Stimulated activated CD8-positive, alpha-beta memory T cell treated with anti-CD3 and anti-CD28 coated beads, Interleukin-12 subunit alpha, Interleukin-12 subunit beta, amount 100 ng/mL, for 1 hour (primary cell): ENCODE data around the gene NUP37.
"Not testable (repeated sequence)": the region's sequence is repeated elsewhere in the genome, so short reads cannot be mapped to it uniquely, and the experiment has no call there.

Experiments used
- DNase-seq: peaks from one replicate; pipeline ENCODE4 v3.0.0-alpha.2; 2020; ENCODE audit warnings: low read depth

Gene NUP37, protein sequence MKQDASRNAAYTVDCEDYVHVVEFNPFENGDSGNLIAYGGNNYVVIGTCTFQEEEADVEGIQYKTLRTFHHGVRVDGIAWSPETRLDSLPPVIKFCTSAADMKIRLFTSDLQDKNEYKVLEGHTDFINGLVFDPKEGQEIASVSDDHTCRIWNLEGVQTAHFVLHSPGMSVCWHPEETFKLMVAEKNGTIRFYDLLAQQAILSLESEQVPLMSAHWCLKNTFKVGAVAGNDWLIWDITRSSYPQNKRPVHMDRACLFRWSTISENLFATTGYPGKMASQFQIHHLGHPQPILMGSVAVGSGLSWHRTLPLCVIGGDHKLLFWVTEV

DNA sequence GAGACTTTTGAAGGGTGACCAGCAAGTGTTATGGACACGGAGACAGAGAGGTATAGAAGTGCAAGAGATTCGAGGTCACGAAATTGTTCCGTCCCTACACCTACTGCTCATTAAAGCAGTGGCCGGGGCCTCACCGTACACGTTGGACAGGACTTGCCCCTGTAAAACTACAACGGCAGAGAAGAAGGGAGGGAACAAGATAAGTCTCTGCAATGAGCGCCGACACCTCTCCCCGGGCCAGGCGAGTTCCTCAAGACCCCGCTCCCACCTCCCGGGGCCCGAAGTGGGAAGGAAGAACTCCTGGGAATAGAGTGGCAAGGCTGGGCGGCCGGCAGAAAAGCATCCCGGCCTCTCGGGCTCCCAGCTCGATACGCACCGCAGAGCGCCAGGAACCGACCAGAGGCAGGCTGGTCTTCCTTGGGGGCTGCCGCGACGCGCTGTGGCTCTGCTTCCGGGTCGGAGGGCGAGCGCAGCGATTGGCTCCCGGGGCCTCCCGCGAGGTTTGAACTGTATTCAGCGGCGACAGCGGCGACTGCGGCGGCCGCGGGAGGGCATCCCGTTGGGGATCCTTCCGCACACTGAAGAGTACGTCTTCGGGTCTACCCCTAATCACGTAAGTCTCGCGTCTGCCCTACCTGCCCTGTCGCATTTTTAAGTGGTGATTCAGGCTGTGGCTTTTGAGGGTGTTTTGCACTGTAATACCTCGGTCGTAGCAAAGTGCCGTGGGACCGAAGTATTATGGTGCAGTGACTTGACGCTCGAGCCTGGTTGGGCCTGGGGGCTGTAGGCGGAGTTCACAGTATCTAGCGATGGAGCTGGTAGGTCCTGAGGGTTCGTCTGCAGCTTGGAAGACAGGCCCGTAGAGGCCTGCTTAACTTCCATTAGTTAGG lies at the start of gene NUP37, which contains the start of gene PARPBP:
NUP37 (minus strand) TSS at position 441 of the 890 bp plus-strand sequence. CDS start 1,596 bp downstream, outside the sequence.
PARPBP (plus strand) TSS at position 510 of the 890 bp plus-strand sequence. CDS start 3,706 bp downstream, outside the sequence.
- peak; percentile 83 for DNase-seq

DNA sequence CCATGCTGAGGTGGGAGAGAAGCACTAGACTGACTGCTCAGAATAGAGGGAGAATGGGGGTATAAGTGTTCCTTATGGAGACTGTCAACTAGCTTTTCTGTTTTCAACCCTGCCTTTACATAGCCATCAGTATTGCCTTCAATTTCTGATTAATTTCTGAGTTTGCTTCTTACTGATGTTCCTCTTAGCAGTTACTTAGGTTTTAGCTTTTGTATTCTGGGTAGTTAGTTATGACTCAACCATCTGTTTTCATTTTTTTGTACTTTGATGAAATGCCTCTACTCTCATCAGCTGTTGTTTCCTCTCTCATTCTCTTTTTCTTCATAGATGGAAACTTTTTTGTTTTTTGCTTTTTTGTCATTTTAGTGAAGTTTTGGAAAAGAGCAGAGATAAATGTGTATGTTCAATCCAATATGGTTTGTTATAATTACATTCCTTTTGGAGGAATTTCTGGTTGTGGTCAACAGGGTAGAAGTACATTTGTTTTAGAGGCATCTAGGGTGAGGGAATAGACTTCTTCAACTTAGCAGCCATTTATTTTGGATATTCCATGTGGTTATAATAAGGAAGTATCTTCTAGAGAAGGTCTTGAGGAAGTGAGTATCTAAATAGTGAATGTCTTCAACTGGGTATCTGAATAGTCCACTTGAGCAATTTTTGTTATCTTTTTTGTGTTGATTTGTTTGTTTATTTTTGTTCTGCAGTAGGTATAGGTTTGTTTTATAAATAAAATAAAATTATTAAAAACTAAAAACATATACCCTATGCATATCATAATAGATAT lies 48.1 kb upstream of the NUP37 start:
- no peak for DNase-seq

DNA sequence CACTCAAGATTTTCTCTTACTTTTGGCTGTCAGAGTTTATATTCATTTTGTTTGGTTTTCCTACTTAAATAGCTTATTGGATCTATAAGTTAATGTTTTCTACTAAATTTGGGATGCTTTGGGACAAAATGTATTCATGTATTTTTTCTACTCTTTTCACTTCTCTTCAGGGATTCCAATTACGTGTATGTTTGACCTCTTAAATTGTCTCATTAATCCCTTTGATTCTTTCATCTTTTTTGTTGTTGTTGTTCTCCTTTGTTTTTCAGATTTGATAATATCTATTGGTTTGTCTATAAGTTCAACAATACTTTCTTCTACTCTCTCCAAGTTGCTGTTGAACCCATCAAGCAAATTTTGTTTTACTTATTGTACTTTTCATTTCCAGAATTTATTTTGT lies 43.5 kb upstream of the NUP37 start:
- no peak for DNase-seq

DNA sequence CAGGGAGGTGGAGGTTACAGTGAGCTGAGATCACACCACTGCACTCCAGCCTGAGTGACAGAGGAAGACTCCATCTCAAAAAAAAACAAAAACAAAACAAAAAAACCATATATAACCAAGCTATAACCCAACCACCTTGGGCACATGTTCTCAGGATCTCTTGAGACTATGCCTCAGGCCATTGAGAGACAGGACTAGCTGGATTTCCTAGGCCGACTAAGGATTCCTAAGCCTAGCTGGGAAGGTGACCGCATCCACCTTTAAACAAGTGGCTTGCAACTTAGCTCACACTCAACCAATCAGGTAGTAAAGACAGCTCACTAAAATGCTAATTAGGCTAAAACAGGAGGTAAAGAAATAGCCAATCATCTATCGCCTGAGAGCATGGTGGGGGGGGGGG lies 35.3 kb upstream of the NUP37 start:
- DNase-seq: not testable (repeated sequence)

DNA sequence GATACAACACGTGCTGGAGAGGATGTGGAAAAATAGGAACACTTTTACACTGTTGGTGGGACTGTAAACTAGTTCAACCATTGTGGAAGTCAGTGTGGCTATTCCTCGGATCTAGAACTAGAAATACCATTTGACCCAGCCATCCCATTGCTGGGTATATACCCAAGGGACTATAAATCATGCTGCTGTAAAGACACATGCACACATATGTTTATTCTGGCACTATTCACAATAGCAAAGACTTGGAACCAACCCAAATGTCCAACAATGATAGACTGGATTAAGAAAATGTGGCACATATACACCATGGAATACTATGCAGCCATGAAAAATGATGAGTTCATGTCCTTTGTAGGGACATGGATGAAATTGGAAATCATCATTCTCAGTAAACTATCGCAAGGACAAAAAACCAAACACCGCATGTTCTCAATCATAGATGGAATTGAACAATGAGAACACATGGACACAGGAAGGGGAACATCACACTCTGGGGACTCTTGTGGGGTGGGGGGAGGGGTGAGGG lies 27.2 kb upstream of the NUP37 start:
- not testable (repeated sequence) for DNase-seq

DNA sequence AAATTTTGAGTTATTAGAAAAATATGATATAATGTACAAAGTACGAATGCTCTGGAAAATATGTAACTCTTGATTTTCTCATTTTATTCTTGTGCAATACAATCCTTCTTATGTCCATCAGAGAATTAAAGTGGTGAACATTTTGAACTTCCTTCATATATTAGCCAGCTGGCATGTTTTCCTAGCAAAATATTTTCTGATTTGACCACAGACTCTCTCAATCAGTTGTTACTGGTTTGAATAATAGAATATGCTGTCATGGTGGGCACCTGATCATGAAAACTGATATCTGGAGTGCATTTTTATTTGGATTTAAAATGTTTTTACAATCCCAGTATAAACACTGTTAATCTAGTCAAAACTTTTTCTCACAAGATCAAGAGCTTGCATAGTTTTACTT lies 24.3 kb upstream of the NUP37 start:
- no peak for DNase-seq

DNA sequence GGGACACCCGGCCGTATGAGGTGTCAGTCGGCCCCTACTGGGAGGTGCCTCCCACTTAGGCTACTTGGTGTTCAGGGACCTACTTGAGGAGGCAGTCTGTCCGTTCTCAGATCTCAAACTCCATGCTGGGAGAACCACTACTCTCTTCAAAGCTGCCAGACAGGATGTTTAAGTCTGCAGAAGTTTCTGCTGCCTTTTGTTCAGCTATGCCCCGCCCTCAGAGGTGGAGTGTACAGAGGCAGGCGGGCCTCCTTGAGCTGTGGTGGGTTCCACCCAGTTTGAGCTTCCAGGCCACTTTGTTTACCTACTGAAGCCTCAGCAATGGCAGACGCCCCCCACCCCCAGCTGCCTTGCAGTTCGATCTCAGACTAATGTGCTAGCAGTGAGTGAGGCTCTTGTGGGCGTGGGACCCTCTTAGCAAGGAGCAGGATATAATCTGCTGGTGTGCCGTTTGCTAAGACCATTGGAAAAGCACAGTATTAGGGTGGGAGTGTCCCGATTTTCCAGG lies 23.0 kb upstream of the NUP37 start:
- not testable (repeated sequence) for DNase-seq

DNA sequence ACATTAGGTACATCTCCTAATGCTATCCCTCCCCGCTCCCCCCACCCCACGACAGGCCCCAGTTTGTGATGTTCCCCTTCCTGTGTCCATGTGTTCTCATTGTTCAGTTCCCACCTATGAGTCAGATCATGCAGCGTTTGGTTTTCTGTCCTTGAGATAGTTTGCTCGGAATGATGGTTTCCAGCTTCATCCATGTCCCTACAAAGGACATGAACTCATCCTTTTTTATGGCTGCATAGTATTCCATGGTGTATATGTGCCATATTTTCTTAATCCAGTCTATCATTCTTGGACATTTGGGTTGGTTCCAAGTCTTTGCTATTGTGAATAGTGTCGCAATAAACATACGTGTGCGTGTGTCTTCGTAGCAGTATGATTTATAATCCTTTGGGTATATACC lies 17.7 kb upstream of the NUP37 start:
- not testable (repeated sequence) for DNase-seq

DNA sequence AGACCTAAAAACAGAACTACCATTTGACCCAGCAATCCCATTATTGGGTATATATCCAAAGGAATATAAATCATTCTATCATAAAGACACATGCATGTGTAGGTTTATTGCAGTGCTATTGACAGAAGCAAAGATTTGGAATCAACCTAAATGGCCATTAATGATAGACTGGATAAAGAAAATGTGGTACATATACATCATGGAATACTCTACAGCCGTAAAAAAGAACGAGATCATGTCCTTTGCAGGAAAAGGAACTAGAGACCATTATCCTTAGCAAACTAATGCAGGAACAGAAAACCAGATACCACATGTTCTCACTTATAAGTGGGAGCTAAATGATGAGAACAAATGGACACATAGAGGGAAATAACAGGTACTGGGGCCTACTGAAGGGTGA lies 11.5 kb upstream of the NUP37 start:
- not testable (repeated sequence) for DNase-seq

DNA sequence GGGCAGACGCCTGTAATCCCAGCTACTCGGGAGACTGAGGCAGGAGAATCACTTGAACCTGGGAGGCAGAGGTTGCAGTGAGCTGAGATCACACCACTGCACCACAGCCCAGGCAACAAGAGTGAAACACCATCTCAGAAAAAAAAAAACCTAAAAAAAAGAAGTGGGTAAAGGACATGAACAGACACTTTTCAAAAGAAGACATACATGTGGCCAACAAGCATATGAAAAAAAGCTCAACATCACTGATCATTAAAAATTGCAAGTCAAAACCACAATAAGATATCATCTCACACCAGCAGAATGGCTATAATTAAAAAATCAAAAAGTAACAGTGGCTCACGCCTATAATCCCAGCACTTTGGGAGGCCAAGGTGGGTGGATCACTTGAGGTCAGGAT lies 10.8 kb upstream of the NUP37 start:
- DNase-seq: not testable (repeated sequence)

DNA sequence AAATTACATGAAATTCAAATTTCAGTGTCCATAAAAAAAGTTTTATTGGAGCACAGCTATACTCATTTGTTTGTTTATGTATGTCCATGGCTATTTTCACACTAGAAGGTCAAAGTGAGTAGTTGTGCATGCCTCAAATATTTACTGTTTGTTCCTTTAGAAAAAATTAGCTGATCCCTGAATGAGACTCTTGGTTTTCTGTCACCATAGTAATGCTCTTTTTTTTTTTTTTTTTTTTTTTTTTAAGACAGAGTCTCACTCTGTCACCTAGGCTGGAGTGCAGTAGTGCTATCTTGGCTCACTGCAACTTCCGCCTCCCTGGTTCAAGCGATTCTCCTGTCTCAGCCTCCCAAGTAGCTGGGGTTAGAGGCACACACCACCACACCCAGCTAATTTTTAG lies 1.4 kb upstream of the NUP37 start:
- DNase-seq: not testable (repeated sequence)

DNA sequence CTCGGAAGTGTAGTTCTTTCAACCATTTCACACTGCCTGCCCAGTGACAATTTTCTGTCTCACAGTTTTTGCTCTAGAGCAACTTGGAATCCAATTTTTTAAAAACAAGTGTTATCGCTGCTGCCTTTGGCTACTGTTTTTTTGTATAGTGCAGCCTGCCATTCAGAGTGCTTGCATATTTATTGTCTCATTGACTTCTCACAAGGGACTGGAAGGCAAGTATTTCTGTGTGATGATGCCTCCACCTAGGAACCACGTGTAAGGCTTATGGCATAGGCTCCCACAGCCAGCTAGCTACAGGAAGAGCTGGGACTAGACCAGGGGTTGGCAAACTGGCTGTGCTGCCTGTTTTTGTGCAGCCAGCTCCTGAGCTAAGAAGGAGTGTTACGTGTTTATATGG lies 972 bp upstream of the NUP37 start:
- no peak for DNase-seq

DNA sequence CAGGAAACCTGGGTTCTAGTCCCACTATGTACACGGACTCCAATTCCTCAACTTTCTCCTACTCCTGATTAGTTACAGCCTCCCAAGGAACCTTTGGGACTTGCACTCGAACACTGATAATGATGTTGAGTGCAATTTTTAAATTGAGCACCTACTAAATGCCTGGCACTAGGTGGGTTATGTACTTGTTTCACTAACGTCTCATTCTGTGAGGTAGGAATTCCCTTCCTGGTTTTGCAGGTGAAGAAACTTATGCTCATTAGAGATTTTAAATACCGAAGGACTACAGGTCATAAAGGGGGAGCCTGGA lies 605 bp upstream of the NUP37 start:
- no peak for DNase-seq

DNA sequence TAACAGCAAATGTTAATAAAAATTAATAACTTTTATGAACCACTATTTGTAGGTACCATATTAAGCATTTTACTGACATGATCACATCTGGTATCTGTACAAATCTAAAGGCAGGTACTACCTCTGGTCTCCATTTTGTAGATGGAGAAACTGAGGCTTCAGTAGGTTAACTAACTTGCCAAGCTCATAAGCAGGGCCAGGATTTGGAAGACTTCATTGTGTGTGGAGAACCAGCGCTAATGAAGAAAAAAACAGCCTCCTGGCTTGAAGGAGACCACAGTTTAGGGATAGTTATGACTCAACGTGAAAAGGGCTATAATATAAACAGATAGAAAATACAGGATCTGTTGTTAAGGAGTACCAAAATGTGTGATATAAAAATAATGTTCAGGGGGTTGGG lies 1.0 kb downstream of the NUP37 start:
- no peak for DNase-seq

DNA sequence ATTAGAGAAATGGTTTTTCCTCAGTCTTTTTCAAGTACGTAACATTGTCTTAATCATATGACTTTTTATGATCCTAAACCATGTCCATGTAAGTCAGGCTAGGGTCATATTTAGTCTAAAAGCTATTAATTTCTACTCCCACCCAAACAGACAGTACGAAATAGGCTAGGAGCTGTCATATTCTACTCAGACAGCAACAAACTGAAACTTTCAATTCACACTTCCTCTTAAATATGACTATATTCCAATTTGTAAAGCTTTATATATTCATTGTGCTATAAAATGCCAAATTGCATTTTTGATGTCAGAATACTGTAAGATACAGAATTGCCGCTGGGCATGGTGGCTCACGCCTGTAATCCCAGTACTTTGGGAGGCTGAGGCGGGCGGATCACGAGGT lies 3.5 kb downstream of the NUP37 start:
- DNase-seq: no peak

DNA sequence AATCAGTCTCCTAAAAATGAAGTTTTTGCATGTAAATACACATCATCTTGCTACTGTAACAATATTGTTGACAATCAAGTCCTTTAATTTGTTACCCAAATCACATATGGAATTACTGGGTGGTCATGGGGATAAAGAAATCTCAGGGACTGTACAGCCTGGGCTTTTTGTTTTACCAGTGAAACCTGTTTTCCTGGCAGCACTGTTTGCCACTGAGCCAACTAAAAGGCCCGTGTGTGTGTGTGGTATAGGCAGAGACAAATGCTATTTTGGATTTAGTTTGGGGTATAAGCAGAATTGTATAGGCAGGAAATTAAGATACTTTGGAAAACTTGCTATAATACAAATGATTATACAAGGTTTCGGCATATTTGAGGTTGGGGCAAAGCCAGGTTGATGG lies 5.7 kb downstream of the NUP37 start:
- no peak for DNase-seq

DNA sequence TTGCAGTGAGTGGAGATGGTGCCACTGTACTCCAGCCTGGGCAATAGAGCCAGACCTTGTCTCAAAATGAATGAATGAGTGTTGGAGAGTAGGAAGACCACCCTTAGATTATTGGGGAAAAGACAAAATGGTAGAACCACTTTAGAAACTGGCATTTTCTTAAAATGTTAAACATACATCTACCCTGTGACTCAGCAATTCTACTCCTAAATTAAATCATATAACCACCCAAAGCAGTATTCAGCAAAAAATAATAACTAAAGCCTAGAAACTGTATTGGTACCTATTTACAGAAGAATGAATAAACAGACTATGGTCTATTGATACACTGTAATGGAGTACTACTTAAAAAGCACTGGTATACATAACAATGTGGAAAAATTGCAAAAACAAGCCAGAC lies 9.1 kb downstream of the NUP37 start:
- no peak for DNase-seq

DNA sequence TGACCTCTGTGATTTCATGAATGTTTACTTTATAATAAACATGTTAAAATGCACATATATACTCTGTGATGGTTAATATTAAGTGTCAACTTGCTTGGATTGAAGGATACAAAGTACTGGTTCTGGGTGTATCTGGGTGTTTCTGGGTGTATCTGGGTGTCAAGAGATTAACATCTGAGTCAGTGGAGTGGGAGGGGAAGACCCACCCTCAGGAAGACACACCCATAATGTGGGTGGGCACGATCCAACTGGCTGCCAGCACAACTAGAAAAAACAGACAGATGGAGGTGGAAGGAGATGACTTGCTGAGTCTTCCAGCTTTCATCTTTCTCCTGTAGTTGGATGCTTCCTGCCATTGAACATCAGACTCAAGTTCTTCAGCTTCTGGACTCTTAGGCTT lies 11.9 kb downstream of the NUP37 start:
- DNase-seq: no peak

DNA sequence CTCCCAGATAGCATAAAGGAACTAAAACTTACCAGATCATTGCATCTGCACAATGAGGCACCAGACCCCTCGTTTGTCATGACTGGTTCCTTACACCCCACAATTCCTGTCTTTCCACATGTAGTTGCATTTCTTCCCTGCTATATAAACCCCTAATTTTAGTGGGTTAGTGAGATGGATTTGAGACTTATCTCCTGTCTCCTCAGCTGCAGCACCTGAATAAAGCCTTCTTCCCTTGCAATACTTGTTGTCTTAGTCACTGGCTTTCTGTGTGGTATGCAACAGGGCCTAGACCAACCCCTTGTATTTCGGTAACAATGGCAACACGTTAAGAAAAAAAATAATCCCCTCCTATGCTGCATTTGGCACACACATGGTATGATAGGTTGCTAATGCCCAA lies 13.0 kb downstream of the NUP37 start:
- no peak for DNase-seq

DNA sequence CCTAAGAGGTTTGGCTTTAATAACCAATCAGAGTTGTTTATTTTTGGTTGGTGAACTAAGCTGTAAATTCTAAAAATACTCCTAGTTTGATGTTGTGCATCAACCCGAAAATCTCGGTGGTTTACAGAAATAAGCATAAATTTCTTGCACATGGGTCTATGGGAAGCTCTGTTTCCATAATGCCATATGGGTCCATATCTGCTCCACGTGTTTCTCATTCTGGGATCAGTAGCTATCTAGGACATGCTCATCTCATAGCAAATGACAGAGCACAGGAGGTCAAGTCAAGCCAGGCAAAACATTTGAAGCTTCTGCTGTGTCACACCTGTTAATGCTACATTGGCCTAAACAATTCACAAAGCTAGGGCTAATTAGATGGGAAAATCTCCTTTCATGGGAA lies 23.1 kb downstream of the NUP37 start:
- DNase-seq: no peak

DNA sequence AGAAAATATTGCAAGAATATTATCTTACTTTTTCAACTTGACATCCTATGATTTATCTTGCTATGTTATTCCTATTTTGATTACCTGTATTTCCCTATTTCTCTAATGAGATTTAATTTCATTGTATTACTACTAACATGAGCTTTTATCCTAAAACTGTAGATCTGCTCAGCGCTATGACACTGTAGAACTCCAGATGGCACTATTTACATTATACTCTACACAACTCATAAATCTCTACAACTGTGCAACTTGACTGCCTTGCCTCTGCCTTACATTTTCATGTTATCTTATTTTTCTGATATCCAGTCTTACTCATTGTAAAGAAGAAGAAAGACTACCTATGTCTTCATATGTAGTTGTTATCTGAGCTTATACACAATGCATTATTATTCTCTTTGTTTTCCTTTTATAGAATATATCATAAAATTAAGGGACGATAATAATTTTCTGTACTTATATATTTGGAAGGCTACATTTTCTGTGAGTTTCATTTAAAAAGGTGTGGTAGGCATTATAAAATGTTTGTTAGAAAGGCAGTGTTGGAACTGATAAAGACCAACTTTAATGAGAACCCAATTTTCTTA lies 24.1 kb downstream of the NUP37 start:
- no peak for DNase-seq

DNA sequence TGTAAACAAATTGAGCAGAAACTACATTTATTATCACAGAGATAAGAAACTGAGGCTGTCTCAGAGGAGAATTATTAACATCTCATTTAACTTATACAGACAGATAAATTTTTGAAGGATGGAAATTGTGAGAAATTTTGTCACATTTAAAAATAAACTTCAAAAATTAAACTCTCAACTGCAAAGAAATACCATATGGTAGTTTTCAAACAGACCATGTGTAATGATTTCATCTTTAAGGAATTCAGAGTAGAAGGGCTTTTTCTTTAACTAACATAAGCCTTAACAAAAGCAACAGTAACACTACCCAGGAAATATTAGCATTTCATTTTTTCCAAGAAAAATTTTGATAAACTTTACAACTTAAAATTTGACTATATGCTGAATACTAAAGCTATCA lies 26.6 kb downstream of the NUP37 start:
- no peak for DNase-seq
